HG03097 (cell line): ENCODE results near the gene MAP4K2.

Experiments used
- ATAC-seq: cut with Tn5 transposase; IDR thresholded peaks from one replicate; pipeline ENCODE4 v1.9.1; 2021; ENCODE audit not compliant: unreplicated experiment, low FRiP score

The MAP4K2 gene

GRCh38 chr11:64794526-64794925 is 8.5 kb downstream of the MAP4K2 start:
- no peak for ATAC-seq

GRCh38 chr11:64793271-64794160 is 9.5 kb downstream of the MAP4K2 start:
- no peak for ATAC-seq

DNA sequence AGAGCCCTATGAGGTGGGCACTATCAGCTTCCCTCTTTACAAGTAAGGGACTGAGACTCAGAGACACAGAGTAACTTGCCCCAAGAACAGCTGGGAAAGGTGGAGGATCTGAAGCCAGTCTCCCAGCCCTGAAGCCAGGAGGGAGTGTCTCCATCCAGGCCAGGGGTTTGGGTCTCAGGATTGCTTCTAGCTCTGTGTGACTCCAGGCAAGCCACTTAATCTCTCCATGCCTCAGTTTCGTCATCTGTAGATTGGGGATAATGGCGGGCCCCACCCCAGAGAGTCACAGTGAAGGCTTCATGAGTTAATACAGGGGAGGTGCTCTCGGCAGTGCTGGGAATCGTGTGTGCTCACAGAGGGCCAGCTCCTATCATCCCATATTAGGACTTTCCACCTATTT is 10.5 kb downstream of the MAP4K2 start:
- no peak for ATAC-seq

- no peak for ATAC-seq
Measured at GRCh38 chr11:64791781-64792291, 11.2 kb downstream of the MAP4K2 start.

DNA sequence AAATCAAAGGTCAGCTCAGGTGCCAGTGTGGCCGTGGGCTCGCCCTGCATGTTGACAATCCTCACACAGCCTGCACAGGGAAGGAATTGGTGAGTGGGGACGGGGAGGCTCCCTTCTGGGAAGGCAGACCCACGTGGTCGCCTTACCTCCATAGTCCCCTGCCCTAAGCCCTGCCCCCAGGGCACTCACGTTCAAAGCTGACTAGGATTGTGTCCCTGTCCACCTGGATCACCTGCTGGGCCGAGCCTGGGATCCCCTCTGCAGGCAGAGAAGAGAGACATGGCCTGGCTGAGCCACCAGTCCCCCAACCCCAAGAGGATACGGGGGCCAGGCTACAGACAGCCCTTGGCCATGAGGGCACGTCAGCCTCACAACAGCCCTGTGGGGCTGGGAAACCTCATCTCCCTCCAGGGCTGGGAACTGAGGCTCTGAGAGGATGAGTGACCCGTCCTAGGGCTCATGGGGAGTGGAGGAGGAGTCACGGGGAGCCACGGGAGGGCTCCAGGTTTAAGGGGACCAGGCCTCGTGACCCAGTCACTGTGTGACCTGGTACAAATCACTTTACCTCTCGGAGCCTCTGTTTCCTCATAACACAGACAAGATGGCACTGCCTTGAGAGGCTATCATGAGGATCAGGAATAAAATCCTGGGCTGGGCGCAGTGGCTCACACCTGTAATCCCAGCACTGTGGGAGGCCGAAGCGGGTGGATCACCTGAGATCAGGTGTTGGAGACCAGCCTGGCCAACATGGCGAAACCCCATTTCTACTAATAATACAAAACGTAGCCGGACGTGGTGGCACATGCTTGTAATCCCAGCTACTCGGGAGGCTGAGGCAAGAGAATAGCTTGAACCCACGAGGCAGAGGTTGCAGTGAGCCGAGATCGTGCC is 12.6 kb downstream of the MAP4K2 start:
- no peak for ATAC-seq

GRCh38 chr11:64789331-64790204 is 13.4 kb downstream of the MAP4K2 start:
- no peak for ATAC-seq

DNA sequence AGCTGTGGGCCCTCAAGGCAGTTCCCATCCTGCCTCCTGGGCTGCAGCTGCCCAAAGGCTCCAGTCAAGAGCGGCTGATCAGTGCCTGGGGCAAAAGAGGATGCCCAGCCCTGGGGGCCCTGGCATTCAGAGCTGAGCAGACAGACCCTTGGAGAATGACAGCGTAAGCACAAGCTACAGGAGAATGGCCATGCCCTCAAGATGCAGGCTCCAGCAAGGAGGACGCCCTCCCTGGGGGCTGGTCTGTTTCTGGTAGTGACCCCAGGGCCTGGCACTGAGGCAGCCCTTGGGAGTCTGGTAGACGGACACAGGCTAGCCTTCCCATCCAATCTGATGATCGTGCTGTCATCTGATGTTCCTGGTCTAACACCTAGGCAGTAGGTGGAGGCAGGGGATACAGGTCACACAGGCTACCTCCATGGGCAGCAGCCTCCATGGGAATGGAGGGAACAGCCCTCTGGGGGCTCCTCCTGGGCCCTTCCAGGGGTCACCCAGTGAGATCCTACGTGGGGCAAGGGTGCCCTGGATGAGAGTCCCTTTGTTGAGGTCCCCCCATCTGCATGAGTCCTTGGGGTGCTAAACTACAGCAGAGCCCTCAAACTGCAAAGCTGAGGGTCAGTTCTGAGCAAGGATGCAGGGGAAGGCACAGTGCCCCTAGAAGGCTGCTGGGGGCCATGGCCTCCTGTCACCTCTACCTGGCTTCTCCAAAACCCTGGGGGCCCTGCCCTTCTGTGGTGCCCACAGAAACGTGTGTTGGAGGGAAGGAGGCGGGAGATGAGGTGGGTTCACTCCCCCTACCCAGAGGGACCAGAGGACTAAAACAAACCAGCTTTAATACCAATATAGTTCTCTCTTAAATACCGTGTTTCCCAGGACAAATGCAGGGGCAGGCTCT is 14.4 kb downstream of the MAP4K2 start:
- no peak for ATAC-seq

DNA sequence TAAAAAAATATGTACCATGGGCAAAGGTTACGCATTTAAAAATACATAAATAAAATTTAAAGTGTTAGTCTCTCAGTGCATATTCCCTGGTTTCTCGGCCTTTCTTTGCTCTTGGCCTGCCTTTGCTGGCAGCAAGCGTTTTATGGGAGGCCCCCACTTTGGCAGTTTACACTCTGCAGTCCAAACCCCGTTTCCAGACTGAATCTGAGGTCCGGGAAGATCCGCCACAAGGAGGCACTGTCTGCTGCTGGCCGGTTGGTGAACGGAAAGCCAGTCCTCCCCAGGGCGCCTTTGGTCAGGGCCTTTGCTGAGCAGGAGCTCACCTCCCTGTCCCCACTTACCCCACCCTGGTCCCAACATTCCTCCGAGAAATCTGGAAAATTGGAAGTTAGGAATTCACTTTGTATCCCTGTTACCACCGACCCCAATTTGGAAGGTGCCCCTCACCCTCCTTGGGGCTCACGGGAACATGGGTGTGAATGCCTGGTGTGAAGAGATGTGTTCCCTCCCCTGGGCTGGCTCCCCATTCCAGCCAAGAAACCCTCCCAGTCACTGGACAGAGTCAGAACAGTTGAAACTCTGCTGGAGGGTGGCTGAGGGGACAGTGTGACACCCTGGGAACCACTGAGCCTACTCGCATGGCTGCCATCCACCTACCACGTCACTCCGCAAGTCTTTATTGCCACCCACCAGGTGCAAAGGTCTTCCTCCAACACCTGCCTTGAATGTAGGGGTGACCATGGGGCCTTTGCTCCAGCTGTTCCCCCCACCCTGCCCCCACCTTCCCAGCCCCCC is 15.3 kb downstream of the MAP4K2 start:
- ATAC-seq, result no peak

DNA sequence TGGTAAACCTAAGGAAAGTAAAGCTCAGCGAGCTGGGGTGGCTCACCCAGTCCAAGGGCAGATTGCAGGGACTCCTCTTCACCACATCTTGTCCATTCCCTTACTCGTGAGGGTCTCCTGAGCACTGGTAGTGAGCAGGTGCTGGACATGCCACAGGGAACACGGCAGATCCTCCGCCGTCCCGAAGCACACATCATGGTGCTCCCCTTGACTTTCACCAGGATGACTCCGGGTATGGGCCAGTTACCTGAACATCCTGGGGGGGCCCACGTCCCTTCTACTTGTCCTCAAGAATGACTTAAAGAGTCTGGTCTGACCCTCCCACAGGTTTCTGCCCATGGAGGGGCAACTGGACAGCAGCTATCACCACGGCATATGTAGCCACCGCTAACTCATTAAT is 16.7 kb downstream of the MAP4K2 start:
- no peak for ATAC-seq

GRCh38 chr11:64784813-64785581 is 18.0 kb downstream of the MAP4K2 start:
- no peak for ATAC-seq

DNA sequence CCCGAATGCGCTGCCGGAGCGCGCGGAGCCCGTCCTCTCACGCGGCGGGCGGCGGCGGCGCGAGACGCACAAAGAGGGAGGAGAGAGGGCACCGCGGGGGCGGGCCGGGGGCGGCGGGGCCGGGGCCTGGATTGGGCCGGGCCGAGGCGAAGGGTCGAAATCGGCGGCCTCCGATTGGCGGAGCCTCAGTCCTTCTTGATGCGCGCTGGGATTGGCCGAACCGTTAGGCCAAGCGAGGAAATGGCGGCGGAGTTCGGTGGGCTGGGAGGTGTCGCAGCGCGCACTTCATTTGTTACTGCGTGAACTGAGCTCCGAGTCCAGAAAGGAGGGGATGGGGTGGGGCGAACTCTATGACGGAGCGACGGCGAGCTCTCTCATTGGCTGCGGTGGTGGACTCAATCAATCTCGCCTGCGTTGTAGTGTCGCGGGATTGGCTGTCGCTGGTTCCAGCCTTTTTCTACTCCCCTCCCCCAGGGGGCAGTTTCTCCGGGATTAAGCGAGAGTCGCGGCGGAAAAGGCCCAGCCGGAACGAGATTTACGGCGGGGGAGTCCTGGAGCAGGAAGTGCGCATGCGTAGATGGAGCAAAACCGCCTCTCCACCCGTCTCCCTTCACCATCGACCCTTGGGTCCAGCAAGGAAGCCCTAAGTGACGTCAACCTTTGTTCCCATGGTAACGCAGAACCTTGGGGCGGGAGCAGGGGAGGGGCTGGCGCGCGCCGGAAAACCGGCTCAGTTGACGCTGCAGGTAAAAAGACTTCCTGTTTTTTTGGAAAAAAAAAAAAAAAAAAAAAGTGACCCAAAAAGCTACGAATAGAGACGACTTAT is 24.3 kb downstream of the MAP4K2 start, which contains the start of gene SF1:
SF1 (minus strand) TSS at position 70 of the 826 bp plus-strand sequence. CDS start 150 bp downstream, outside the sequence.
- peak; percentile 78 for ATAC-seq

GRCh38 chr11:64778223-64778472 is 24.9 kb downstream of the MAP4K2 start:
- ATAC-seq, result no peak

DNA sequence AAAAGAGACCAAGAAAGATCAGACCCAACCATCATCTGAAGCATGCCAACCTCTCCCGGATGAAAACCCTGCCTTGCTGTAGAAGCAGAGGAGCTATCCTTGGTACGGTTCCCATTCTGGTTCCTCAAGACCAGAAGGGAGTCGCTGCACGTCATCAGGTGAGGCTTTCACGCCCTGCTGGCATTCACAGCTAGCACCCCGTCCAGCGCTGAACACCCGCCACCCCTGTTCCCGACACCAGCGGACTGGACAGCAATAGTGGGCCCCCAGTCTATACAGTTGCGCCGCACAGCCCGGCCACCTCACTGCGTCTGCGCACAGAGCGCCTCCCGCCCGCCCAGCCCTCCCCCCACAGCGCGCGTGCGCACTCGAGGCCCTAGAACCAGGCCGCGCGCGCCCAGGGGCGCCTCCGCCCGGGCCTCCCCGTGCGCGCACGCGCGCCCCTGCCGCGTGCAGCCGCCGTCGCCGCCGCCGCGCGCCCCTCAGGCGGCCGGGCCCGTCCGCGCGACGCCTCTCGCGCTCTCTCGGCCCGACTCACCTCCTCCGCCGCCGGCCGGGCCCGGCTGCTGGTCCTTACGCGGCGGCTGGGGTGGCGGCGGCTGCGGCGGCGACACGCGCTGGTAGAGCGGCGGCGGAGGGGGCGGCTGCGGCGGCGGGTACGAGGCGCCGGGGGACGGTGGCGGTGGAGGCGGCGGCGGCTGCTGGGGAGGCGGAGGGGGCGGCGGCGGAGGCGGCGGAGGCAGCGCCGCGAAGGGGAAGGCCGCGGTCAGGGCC is 25.4 kb downstream of the MAP4K2 start:
- ATAC-seq, result no peak

DNA sequence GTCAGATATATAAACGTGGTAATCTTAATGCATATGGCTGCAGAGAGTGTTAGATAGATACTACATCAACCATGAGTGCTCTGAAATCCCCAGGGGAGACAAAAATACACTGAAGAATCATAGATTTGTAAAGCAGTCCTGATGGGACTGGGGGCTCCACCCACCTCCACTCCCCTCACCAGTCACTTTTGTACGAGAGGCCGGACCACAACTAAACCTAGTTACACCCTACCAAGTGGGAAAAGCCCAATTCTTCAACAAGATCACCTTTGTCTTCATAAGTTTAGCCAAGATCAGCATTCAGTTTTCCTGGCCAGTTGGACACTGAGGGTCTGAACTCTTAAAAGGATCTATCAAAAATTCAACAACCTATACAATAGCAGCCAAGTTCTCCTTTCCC is 26.1 kb downstream of the MAP4K2 start:
- ATAC-seq, result no peak

GRCh38 chr11:64776425-64776824 is 26.6 kb downstream of the MAP4K2 start:
- no peak for ATAC-seq

GRCh38 chr11:64774144-64774543 is 28.9 kb downstream of the MAP4K2 start:
- no peak for ATAC-seq
